Suprapubic skin (tissue), 4 donors: ENCODE data around the gene OSBPL3. TPM values are rescaled to one million over a fixed set of nuclear protein-coding genes. Genes with fewer than 3 reads are reported as not detected.

ENCODE experiments used
- DNase-seq, 2 donors: peaks; one replicate each; pipeline ENCODE4 v3.0.0-alpha.2; 2019; ENCODE audit warnings: low spot score in 2 of 2
- H3K27ac ChIP-seq: fragments of 200-600 bp; sonication (generic); one replicate; pipeline ENCODE4 v1.5.1; 2019
- H3K27me3 ChIP-seq: fragments of 200-600 bp; sonication (generic); one replicate; pipeline ENCODE4 v1.5.1; 2019
- H3K36me3 ChIP-seq: fragments of 200-600 bp; sonication (generic); one replicate; pipeline ENCODE4 v1.5.1; 2019
- H3K4me1 ChIP-seq: fragments of 200-600 bp; sonication (generic); one replicate; pipeline ENCODE4 v1.5.1; 2019
- H3K4me3 ChIP-seq: fragments of 200-600 bp; sonication (generic); one replicate; pipeline ENCODE4 v1.5.1; 2019; ENCODE audit warnings: mild to moderate bottlenecking
- H3K9me3 ChIP-seq: fragments of 200-600 bp; sonication (generic); one replicate; pipeline ENCODE4 v1.5.1; 2019
- CTCF ChIP-seq, 2 donors: fragments of 200-600 bp in 1 of 2; fragments of 450-650 bp in 1 of 2; sonication (generic) in 1 of 2; IDR thresholded peaks; one replicate each; pipeline ENCODE4 v1.5.1; 2016 to 2019; ENCODE audit warnings: antibody characterized with exemption in 2 of 2, mild to moderate bottlenecking in 1 of 2, moderate library complexity in 1 of 2
- EP300 ChIP-seq: sonication (generic); formaldehyde crosslinking; IDR thresholded peaks from one replicate; pipeline ENCODE4 v1.6.1; 2017; ENCODE audit warnings: antibody characterized with exemption
- POLR2A ChIP-seq, 2 donors: fragments of 450-650 bp; IDR thresholded peaks; one replicate each; pipeline ENCODE4 v1.6.1; 2017; ENCODE audit warnings: antibody characterized with exemption in 2 of 2, mild to moderate bottlenecking in 2 of 2, moderate library complexity in 2 of 2
- POLR2AphosphoS5 ChIP-seq, 3 donors: sonication (generic); formaldehyde crosslinking; IDR thresholded peaks; one replicate each; pipeline ENCODE4 v1.6.1; 2017; ENCODE audit warnings: antibody characterized with exemption in 3 of 3
- WGBS: methylation state at CpG from one replicate; pipeline ENCODE4 v1.1.5; 2018; 5-methylcytosine and 5-hydroxymethylcytosine counted together
- total RNA-seq, 4 donors: library from RNA; depleted of rRNA; stranded (reverse); fragments of >200 nt; gene quantifications; one replicate each; pipeline ENCODE4 v1.1.0, GENCODE V29; 2016

The OSBPL3 gene
- total RNA-seq, 4 donors from 2014 or later: 22.0 to 49.0 (median 27.3) TPM

- Histone ChIP-seq H3K4me1 (peaks cover 32% of the 10 kb centered on the region), H3K36me3 (no peaks in the 10 kb centered on the region), H3K27ac (peak overlapping the region; percentile 92), H3K27me3 (no peaks in the 10 kb centered on the region), H3K4me3 (peak overlapping the region; percentile 85), H3K9me3 (no peaks in the 10 kb centered on the region)
- under 1% methylated on average over 20 of the region's 42 CpGs for WGBS
- TF ChIP-seq EP300: no peak
- no peak for TF ChIP-seq POLR2A (IDR thresholded peaks at IDR 0.05)
- peak in 1 of 2 donors; percentile 27 for TF ChIP-seq CTCF (IDR thresholded peaks at IDR 0.05)
- TF ChIP-seq POLR2AphosphoS5 (IDR thresholded peaks at IDR 0.05): peak in 1 of 3 donors; percentile 58
- DNase-seq: peak; percentile 81 to 82
These were observed 512 bp downstream of the OSBPL3 start for GRCh38 chr7:24979470-24979862.

- WGBS: 16% methylated on average over 25 of the region's 29 CpGs
- Histone ChIP-seq H3K27ac (peak overlapping the region; percentile 92), H3K9me3 (no peaks in the 10 kb centered on the region), H3K4me1 (peaks cover 32% of the 10 kb centered on the region), H3K27me3 (no peaks in the 10 kb centered on the region), H3K4me3 (peak overlapping the region; percentile 85), H3K36me3 (no peaks in the 10 kb centered on the region)
- TF ChIP-seq CTCF (IDR thresholded peaks at IDR 0.05) (no peak), POLR2A (IDR thresholded peaks at IDR 0.05) (no peak), POLR2AphosphoS5 (IDR thresholded peaks at IDR 0.05) (no peak), EP300 (no peak)
- no peak for DNase-seq
These were observed 1.0 kb downstream of the OSBPL3 start for GRCh38 chr7:24978843-24979469.

- Histone ChIP-seq H3K9me3 (no peaks in the 10 kb centered on the region), H3K27ac (no peak overlapping the region), H3K4me1 (peaks cover 45% of the 10 kb centered on the region), H3K36me3 (no peaks in the 10 kb centered on the region), H3K4me3 (no peak overlapping the region), H3K27me3 (no peaks in the 10 kb centered on the region)
- TF ChIP-seq POLR2A (IDR thresholded peaks at IDR 0.05): no peak
- no peak for TF ChIP-seq POLR2AphosphoS5 (IDR thresholded peaks at IDR 0.05)
- TF ChIP-seq EP300: no peak
- TF ChIP-seq CTCF (IDR thresholded peaks at IDR 0.05): no peak
- WGBS: 55% methylated on average over 4 of the region's 4 CpGs
- DNase-seq: no peak
These were observed 4.2 kb downstream of the OSBPL3 start for GRCh38 chr7:24975644-24976260.

- Histone ChIP-seq H3K4me3 (no peak overlapping the region), H3K4me1 (peaks cover 46% of the 10 kb centered on the region), H3K36me3 (no peaks in the 10 kb centered on the region), H3K9me3 (no peaks in the 10 kb centered on the region), H3K27me3 (no peaks in the 10 kb centered on the region), H3K27ac (no peak overlapping the region)
- no peak for TF ChIP-seq CTCF (IDR thresholded peaks at IDR 0.05)
- TF ChIP-seq POLR2AphosphoS5 (IDR thresholded peaks at IDR 0.05): no peak
- no peak for TF ChIP-seq EP300
- TF ChIP-seq POLR2A (IDR thresholded peaks at IDR 0.05): no peak
- WGBS: 93% methylated on average over 3 of the region's 3 CpGs
- no peak for DNase-seq
These were observed 4.8 kb downstream of the OSBPL3 start for GRCh38 chr7:24975172-24975571.

- H3K36me3 ChIP-seq: no peaks in the 10 kb centered on the region
- H3K27me3 ChIP-seq: no peaks in the 10 kb centered on the region
- no peaks in the 10 kb centered on the region for H3K9me3 ChIP-seq
- 90% methylated on average over 15 of the region's 15 CpGs for WGBS
- no peak for DNase-seq
- peaks cover 42% of the 10 kb centered on the region for H3K4me1 ChIP-seq
- no peak for TF ChIP-seq POLR2A (IDR thresholded peaks at IDR 0.05)
- no peak for TF ChIP-seq POLR2AphosphoS5 (IDR thresholded peaks at IDR 0.05)
- no peak for TF ChIP-seq CTCF (IDR thresholded peaks at IDR 0.05)
- no peak for TF ChIP-seq EP300
- H3K27ac ChIP-seq: no peak overlapping the region
- no peak overlapping the region for H3K4me3 ChIP-seq
These were observed 5.7 kb downstream of the OSBPL3 start for GRCh38 chr7:24974026-24974832.
